Glutamatergic neuron (in vitro differentiated cells): ENCODE results near the gene NDUFS1. TPM values are rescaled to one million over a fixed set of nuclear protein-coding genes. Genes with fewer than 3 reads are reported as not detected.

Experiments used
- DNase-seq: peaks from one replicate; pipeline ENCODE4 v3.0.0; 2022
- H3K27ac Mint-ChIP-seq: one replicate; pipeline ENCODE4 v1.8.0; 2020; ENCODE audit warnings: mild to moderate bottlenecking, mixed read lengths, inconsistent platforms; ENCODE audit not compliant: unreplicated experiment
- H3K27me3 Mint-ChIP-seq: one replicate; pipeline ENCODE4 v1.8.0; 2020; ENCODE audit warnings: mild to moderate bottlenecking, moderate library complexity, mixed read lengths, inconsistent platforms; ENCODE audit not compliant: unreplicated experiment
- H3K36me3 Mint-ChIP-seq: one replicate; pipeline ENCODE4 v1.8.0; 2020; ENCODE audit warnings: mild to moderate bottlenecking, mixed read lengths, inconsistent platforms; ENCODE audit not compliant: unreplicated experiment
- H3K4me1 Mint-ChIP-seq: one replicate; pipeline ENCODE4 v1.8.0; 2020; ENCODE audit warnings: mild to moderate bottlenecking, low read depth, mixed read lengths, inconsistent platforms; ENCODE audit not compliant: unreplicated experiment
- H3K4me3 Mint-ChIP-seq: one replicate; pipeline ENCODE4 v1.8.0; 2020; ENCODE audit warnings: mild to moderate bottlenecking, mixed read lengths, inconsistent platforms; ENCODE audit not compliant: unreplicated experiment
- H3K9me3 Mint-ChIP-seq: one replicate; pipeline ENCODE4 v1.8.0; 2020; ENCODE audit warnings: mild to moderate bottlenecking, moderate library complexity, mixed read lengths, inconsistent platforms; ENCODE audit not compliant: unreplicated experiment
- total RNA-seq: library from RNA; stranded (reverse); fragmentation: NEBNext Ultra II Directional; extraction: Animal tissue kit (Norgen Biotek cat#: 25700); gene quantifications from one replicate; pipeline ENCODE4 v1.2.1, GENCODE V29; 2021; ENCODE audit not compliant: unreplicated experiment
- TF ChIP-seq, protein P1 (sequence below): fragments of 200-600 bp; sonication (generic); IDR thresholded peaks from one replicate; pipeline ENCODE4 v1.5.0; 2021; ENCODE audit not compliant: partially characterized antibody, unreplicated experiment

Gene NDUFS1
- total RNA-seq, 1 donor from 2014 or later, result 114 TPM

GRCh38 chr2:206092297-206092696 lies 66.9 kb downstream of the NDUFS1 start:
- H3K27me3 Mint-ChIP-seq, result no peaks in the 10 kb centered on the region
- H3K36me3 Mint-ChIP-seq, result no peaks in the 10 kb centered on the region
- DNase-seq, result no peak
- peaks cover 19% of the 10 kb centered on the region for H3K4me1 Mint-ChIP-seq
- no peak overlapping the region for H3K27ac Mint-ChIP-seq
- H3K9me3 Mint-ChIP-seq, result no peaks in the 10 kb centered on the region
- TF ChIP-seq, protein P1, sequence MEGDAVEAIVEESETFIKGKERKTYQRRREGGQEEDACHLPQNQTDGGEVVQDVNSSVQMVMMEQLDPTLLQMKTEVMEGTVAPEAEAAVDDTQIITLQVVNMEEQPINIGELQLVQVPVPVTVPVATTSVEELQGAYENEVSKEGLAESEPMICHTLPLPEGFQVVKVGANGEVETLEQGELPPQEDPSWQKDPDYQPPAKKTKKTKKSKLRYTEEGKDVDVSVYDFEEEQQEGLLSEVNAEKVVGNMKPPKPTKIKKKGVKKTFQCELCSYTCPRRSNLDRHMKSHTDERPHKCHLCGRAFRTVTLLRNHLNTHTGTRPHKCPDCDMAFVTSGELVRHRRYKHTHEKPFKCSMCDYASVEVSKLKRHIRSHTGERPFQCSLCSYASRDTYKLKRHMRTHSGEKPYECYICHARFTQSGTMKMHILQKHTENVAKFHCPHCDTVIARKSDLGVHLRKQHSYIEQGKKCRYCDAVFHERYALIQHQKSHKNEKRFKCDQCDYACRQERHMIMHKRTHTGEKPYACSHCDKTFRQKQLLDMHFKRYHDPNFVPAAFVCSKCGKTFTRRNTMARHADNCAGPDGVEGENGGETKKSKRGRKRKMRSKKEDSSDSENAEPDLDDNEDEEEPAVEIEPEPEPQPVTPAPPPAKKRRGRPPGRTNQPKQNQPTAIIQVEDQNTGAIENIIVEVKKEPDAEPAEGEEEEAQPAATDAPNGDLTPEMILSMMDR, result no peak
- no peak overlapping the region for H3K4me3 Mint-ChIP-seq

- Mint-ChIP-seq H3K36me3 (no peaks in the 10 kb centered on the region), H3K4me3 (peak overlapping the region; percentile 52), H3K9me3 (peaks cover 12% of the 10 kb centered on the region), H3K4me1 (peaks cover 15% of the 10 kb centered on the region), H3K27ac (peak overlapping the region; percentile 8), H3K27me3 (peaks cover 7% of the 10 kb centered on the region)
- DNase-seq, result no peak
- TF ChIP-seq, protein P1, result no peak
These were observed 71.0 kb downstream of the NDUFS1 start for GRCh38 chr2:206088248-206088647.

DNA sequence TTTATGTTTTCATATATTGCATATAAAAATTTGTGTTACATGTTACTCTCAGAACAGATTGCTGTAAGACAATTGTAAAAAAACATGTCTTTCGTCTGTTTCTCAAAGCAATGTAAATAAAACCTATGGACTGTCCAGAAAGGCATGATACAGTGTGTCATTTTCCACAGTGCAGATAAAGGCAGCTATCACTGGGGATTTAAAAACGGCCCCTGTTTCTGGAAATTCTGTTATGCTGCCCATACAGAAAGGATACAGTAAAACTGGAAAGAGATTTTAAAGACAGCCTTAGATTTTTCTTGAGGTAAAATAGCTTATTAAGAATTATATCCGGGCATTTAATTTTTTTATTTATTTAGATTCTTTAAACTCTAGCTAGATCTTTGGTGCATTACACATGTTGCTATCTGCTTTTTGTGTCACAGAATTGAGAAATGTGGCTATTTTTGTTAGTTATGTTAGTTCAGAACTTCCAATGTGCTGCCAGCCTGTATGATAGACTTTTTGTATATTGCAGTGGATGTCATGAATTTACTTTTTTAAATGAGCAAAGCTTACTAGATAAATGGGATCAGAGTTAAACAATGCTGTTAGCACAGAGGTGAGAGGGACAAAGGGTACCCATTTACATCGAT lies 72.4 kb downstream of the NDUFS1 start:
- H3K27ac Mint-ChIP-seq, result peak overlapping the region; percentile 100
- no peaks in the 10 kb centered on the region for H3K36me3 Mint-ChIP-seq
- H3K27me3 Mint-ChIP-seq, result peaks cover 7% of the 10 kb centered on the region
- H3K4me3 Mint-ChIP-seq, result peak overlapping the region; percentile 99
- H3K9me3 Mint-ChIP-seq, result peaks cover 12% of the 10 kb centered on the region
- no peak for DNase-seq
- TF ChIP-seq, protein P1, result no peak
- peaks cover 15% of the 10 kb centered on the region for H3K4me1 Mint-ChIP-seq

DNA sequence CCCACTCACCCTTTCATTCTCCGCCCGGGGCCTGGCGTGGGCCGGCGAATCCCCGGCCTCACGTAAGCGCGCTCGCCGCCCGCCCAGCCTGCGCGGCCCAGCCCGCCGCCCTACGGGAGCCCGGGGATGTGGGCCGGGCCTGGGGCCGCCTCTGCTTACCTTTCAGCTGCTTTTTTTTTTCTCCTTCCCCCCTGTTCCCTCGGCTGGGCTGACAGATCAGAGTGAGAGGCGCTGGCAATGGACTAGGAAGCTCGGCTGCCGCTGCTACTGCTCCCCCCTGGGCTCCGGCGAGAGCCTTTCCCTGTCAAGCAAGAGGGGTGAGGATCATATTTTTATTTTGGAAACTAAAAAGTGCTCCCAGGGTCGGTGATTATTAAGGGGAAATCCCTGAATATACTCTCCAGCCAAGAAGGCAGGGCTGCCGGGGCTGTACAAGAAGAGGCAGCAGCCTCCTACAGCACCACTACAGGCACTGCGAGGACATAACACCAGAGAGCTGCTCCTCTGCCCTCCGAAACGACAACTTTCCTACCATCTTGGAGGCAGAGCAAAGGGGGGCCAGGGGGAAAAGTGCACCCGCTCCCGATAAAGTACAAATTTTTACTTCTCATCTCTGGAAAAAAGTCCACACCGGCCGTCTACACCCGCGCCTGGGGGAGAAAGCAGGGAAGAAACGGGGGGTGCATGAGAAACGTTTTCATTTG lies 73.3 kb downstream of the NDUFS1 start, which contains the start of gene INO80D:
TSS of gene INO80D (minus strand) at position 433 of the 704 bp plus-strand sequence. CDS start 23,158 bp downstream, outside the sequence.
- H3K27me3 Mint-ChIP-seq, result peaks cover 7% of the 10 kb centered on the region
- H3K4me3 Mint-ChIP-seq, result peak within 1 kb of the TSS; percentile 99
- peaks cover 15% of the 10 kb centered on the region for H3K4me1 Mint-ChIP-seq
- H3K36me3 Mint-ChIP-seq, result no peaks in the 10 kb centered on the region
- TF ChIP-seq, protein P1, result no peak
- peak within 1 kb of the TSS; percentile 100 for H3K27ac Mint-ChIP-seq
- peaks cover 12% of the 10 kb centered on the region for H3K9me3 Mint-ChIP-seq
- peak; percentile 72 for DNase-seq
